Measurements from ENCODE around the gene SLC35F6.

DNA sequence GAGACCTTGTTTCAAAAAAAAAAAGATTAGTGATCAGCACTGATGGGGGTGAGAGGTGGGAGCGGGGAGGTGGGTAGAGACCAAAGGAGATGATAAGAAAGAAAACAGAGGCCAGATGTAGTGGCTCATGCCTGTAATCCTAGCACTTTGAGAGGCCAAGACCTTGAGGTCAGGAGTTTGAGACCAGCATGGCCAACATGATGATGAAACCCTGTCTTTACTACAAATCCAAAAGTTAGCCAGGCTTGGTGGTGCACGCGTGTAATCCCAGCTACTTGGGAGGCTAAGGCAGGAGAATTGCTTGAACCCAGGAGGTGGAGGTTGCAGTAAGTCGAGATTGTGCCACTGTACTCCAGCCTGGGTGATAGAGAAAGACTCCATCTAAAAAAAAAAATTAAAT lies 9.5 kb upstream of the SLC35F6 start:
- no peak for TF ChIP-seq EZH2phosphoT487 (IDR thresholded peaks at IDR 0.05; ENCODE audit: insufficient read depth, low read depth)
- no peak for TF ChIP-seq EZH2 (IDR thresholded peaks at IDR 0.05; ENCODE audit: insufficient read depth, poor library complexity, severe bottlenecking)
